ENCODE measurements around the gene ZEB2. TPM values are rescaled to one million over a fixed set of nuclear protein-coding genes. Genes with fewer than 3 reads are reported as not detected.

ZEB2 gene
- total RNA-seq, 1 donor from 2014 or later: 106 TPM

GRCh38 chr2:144524118-144525009, 4.4 kb upstream of the ZEB2 start:
- peak overlapping the region; percentile 92 for H3K4me2 ChIP-seq
- TF ChIP-seq EZH2phosphoT487 (IDR thresholded peaks at IDR 0.05) (no peak), EZH2 (IDR thresholded peaks at IDR 0.05) (no peak), CTCF (IDR thresholded peaks at IDR 0.05) (no peak)
- H3K9ac ChIP-seq: no peak overlapping the region
- Mint-ChIP-seq H3K4me1 (peaks cover 55% of the 10 kb centered on the region), H3K36me3 (no peaks in the 10 kb centered on the region), H3K27ac (peak overlapping the region; percentile 77), H3K4me3 (peak overlapping the region; percentile 86), H3K9me3 (no peaks in the 10 kb centered on the region), H3K27me3 (ENCODE audit: insufficient read depth, low read depth) (no peaks in the 10 kb centered on the region)
- no peaks in the 10 kb centered on the region for H3K27me3 ChIP-seq
- peaks cover 56% of the 10 kb centered on the region for H3F3A ChIP-seq (ENCODE audit: low read depth)
- peak overlapping the region; percentile 53 for H3K27ac ChIP-seq
- no peaks in the 10 kb centered on the region for H3K9me3 ChIP-seq (ENCODE audit: low read depth)
- H3K36me3 ChIP-seq: no peaks in the 10 kb centered on the region
- peaks cover 33% of the 10 kb centered on the region for H3K4me1 ChIP-seq
- peak; percentile 88 for DNase-seq (ENCODE audit: low spot score)
- H4K20me1 ChIP-seq (ENCODE audit: low read depth): no peaks in the 10 kb centered on the region
- peak overlapping the region; percentile 64 for H3K4me3 ChIP-seq
- peaks cover 7% of the 10 kb centered on the region for H3K79me2 ChIP-seq (ENCODE audit: low read depth)
- peak overlapping the region; percentile 34 for H2AFZ ChIP-seq (replicated peaks)

GRCh38 chr2:144523596-144524117, 3.7 kb upstream of the ZEB2 start:
- H3K4me2 ChIP-seq: peak overlapping the region; percentile 92
- H4K20me1 ChIP-seq (ENCODE audit: low read depth): no peaks in the 10 kb centered on the region
- no peaks in the 10 kb centered on the region for H3K27me3 ChIP-seq
- peaks cover 33% of the 10 kb centered on the region for H3K4me1 ChIP-seq
- Mint-ChIP-seq H3K9me3 (no peaks in the 10 kb centered on the region), H3K27me3 (ENCODE audit: insufficient read depth, low read depth) (no peaks in the 10 kb centered on the region), H3K4me3 (peak overlapping the region; percentile 86), H3K27ac (peak overlapping the region; percentile 95), H3K36me3 (no peaks in the 10 kb centered on the region), H3K4me1 (peaks cover 55% of the 10 kb centered on the region)
- peak overlapping the region; percentile 34 for H2AFZ ChIP-seq (replicated peaks)
- H3K9me3 ChIP-seq (ENCODE audit: low read depth): no peaks in the 10 kb centered on the region
- peaks cover 14% of the 10 kb centered on the region for H3K79me2 ChIP-seq (ENCODE audit: low read depth)
- peak; percentile 51 for DNase-seq (ENCODE audit: low spot score)
- H3K9ac ChIP-seq: no peak overlapping the region
- H3K4me3 ChIP-seq: peak overlapping the region; percentile 64
- no peaks in the 10 kb centered on the region for H3K36me3 ChIP-seq
- TF ChIP-seq CTCF (IDR thresholded peaks at IDR 0.05) (no peak), EZH2 (IDR thresholded peaks at IDR 0.05) (no peak), EZH2phosphoT487 (IDR thresholded peaks at IDR 0.05) (no peak)
- peak overlapping the region; percentile 0 for H3K27ac ChIP-seq
- H3F3A ChIP-seq (ENCODE audit: low read depth): peaks cover 60% of the 10 kb centered on the region

GRCh38 chr2:144522897-144523595, 3.1 kb upstream of the ZEB2 start:
- peaks cover 33% of the 10 kb centered on the region for H3K4me1 ChIP-seq
- H4K20me1 ChIP-seq (ENCODE audit: low read depth): no peaks in the 10 kb centered on the region
- H3K9ac ChIP-seq: no peak overlapping the region
- Mint-ChIP-seq H3K4me3 (peak overlapping the region; percentile 86), H3K36me3 (no peaks in the 10 kb centered on the region), H3K4me1 (peaks cover 55% of the 10 kb centered on the region), H3K27ac (peak overlapping the region; percentile 95), H3K27me3 (ENCODE audit: insufficient read depth, low read depth) (no peaks in the 10 kb centered on the region), H3K9me3 (no peaks in the 10 kb centered on the region)
- H2AFZ ChIP-seq (replicated peaks): peak overlapping the region; percentile 34
- no peaks in the 10 kb centered on the region for H3K9me3 ChIP-seq (ENCODE audit: low read depth)
- no peaks in the 10 kb centered on the region for H3K36me3 ChIP-seq
- H3K4me3 ChIP-seq: peak overlapping the region; percentile 64
- H3K4me2 ChIP-seq: peak overlapping the region; percentile 92
- H3K79me2 ChIP-seq (ENCODE audit: low read depth): peaks cover 20% of the 10 kb centered on the region
- TF ChIP-seq EZH2 (IDR thresholded peaks at IDR 0.05): no peak
- TF ChIP-seq EZH2phosphoT487 (IDR thresholded peaks at IDR 0.05): no peak
- no peak for TF ChIP-seq CTCF (IDR thresholded peaks at IDR 0.05)
- DNase-seq (ENCODE audit: low spot score): peak; percentile 60
- H3K27ac ChIP-seq: peak overlapping the region; percentile 0
- no peaks in the 10 kb centered on the region for H3K27me3 ChIP-seq
- peaks cover 63% of the 10 kb centered on the region for H3F3A ChIP-seq (ENCODE audit: low read depth)
